ELF-1 (cell line): Measurements from ENCODE around the gene LSM14A.
"Not testable (repeated sequence)": the region's sequence is repeated elsewhere in the genome, so short reads cannot be mapped to it uniquely, and the experiment has no call there.

ENCODE experiments used
- DNase-seq: peaks from one replicate; pipeline ENCODE4 v3.0.0-alpha.2; 2016; ENCODE audit warnings: low read depth, low spot score

The LSM14A gene

GRCh38 chr19:34228762-34229161 is 56.5 kb downstream of the LSM14A start:
- no peak for DNase-seq

GRCh38 chr19:34229721-34230120 is 57.4 kb downstream of the LSM14A start:
- no peak for DNase-seq

DNA sequence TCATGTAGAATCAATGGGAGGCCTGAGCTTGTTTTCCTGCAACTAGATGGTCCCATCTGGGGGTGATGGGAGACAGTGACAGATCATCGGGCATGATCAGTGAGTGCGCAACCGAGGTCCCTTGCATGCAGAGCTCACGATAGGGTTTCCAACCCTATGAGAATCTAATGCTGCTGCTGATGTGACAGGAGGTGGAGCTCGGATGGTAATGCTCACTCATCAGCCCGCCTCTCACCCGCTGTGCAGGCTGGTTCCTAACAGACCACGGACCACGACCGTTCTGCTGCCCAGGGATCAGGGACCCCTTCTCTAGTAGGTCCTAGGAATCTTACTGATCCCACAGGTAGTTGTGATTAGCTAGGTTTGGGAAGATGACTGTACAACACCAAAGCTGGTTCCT is 58.5 kb downstream of the LSM14A start:
- no peak for DNase-seq

DNA sequence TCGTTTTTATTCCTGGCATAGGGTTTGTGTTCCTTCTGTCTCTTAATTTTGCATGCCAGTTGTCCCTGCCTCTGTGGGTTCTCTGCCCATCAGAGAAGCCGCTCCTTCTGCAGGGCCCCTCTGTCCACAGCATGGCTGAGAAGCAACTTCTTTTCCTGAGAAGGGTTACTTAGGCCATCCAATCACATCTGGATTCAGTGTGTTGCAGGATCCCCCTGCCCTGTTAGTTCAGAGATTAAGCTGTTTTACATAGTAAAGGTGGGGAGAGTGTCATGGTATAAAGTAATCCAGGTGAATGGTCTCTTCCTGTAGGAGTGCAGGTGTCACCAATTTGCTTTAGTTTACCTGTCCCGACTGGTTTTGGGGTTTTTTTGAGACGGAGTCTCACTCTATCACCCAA is 59.1 kb downstream of the LSM14A start:
- no peak for DNase-seq

DNA sequence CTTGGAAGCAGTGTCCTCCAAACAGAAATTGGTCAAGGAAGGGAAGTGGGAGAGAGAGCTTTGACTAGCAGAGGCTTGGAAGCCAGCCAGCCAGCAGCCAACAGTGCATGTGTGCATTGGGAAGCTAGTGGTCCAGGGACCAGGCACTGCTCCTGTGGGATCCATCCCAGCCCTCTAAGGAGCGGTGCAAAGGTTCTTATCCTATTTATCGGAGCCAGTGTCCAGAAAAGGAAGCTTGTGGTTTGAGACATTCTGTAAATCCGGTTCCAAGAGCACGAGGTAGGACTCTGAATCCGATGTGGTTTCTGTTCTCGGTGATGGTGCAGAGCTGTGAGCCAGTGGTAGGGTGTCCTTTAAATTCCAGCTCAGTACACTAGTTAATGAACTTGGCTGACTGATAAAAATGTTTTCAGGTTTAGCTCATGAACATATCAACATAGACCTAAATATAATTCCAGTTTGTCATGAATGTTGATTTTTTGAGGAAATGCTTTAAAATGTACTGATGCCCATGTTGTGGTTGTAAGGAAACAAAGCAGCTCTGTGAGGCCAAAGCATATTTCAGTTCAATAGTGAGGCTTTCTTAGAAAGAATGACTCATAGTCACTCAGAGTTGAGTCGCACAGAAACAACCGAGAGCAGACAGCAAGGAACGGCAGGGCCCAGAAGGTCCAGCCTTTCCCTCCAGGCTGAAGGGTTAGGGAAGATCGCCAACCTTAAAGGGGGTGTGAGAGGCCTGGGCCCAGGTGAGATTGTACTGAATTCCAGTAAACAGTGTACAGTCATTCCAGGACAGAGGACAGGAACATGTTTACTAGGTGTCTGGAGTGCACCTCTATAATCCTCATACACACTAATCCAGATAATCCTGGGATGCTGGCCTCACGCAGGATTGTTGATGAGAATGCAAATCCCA is 60.5 kb downstream of the LSM14A start:
- no peak for DNase-seq

DNA sequence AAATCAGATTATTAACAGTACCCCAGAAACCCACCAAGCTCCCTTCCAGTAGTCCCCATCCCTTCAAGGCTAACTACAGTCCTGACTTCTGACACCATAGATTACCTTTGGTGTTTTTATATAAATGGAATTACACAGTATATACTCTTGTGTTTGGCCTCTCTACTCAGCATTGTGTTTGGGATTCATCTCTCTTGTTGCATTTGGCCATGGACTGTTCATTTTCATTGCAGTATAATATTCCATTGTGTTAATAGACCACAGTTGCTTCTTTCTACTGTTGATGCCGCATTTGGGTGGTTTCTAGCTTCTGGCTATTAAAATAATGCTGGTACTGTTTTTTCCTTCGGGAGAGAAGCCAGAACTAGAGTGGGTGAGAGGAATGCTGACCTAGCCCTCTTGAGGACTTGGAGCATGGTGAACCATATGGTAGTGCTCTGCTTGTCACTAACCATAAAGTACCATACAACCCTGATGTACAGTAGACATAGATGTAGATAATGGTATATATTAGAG is 63.2 kb downstream of the LSM14A start:
- no peak for DNase-seq

GRCh38 chr19:34236035-34236987 is 64.0 kb downstream of the LSM14A start:
- peak; percentile 57 for DNase-seq

DNA sequence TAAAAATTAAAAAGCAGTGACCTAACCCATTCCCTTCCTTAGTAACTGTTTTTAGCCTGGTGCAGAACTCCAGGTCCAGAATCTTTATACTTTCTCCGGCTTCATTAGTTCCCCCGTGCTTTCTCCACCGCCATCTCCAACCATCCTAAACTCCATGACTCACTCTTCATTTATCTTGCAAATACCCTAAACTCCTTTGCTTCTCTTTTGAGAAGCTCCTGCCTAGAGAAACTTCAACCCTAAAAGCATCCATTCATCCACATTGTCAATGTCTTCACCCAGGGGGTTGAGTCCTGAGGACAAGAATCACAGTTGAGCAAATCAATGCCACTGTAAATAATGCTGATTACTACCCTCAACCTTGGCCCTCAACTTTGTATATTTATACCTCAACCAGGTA is 65.0 kb downstream of the LSM14A start:
- no peak for DNase-seq

GRCh38 chr19:34237939-34238338 is 65.6 kb downstream of the LSM14A start:
- DNase-seq = no peak

DNA sequence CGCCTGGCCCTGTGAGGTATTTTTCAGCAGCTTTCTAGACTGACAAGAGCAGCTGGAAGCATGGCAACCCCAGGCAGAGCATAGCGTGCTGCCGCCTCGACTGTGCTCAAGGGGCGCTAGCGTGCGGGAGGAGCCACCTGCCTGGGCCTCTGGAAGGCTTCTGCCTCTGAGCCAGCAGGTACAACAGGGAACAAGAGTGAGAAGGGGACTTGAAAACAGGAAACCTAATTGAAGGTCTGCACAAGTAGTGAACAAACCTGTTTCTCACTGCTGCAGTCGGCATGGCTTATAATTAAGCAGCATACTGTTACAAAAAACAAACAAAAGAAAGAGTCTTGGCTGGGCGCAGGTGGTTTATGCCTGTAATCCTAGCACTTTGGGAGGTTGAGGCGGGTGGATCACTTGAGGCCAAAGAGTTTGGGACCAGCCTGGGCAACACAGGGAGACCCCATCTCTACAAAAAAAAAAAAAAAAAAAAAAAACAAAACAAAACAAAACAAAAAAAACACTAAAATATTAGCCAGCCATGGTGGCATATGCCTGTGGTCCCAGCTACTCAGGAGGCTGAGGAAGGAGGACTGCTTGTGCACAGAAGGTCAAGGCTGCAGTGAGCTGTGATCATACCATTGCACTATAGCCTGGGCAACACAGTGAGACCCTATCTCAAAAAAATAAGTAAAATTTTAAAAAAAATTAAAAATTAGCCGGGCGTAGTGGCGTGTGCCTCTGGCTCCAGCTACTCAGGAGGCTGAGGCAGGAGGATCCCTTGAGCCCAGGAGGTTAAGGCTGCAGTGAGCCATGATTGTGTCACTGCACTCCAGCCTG is 69.4 kb downstream of the LSM14A start:
- peak; percentile 92 for DNase-seq

DNA sequence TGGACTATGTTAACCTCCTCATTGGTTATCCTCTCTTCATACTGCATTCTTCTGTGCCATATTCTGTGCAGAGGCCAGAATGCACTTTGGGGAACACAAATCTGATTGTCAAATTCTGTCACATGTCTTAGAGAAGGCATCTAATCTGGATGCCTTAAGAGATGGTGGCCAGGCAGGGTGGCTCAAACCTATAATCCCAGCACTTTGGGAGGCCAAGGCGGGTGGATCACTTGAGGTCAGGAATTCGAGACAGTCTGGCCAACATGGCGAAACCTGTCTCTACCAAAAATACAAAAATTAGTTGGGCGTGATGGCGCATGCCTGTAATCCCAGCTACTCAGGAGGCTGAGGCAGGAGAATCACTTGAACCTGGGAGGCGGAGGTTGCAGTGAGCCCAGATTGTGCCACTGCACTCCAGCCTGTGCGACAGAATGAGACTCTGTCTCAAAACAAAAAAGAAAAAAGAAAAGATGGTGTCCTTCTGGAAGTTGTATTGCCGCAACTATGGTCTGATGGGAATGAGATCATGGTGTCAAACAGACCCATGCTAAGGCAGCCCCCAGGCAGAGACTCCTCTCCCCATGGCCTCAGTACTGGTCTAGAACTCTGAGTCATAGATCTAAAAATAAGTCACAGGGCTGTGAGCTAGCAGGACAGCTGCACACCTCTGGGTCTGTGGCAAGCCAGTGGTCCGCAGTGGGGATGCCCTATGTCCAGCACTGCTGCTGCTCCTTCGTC is 71.0 kb downstream of the LSM14A start:
- DNase-seq = peak; percentile 43

GRCh38 chr19:34243876-34244578 is 71.7 kb downstream of the LSM14A start:
- no peak for DNase-seq

- DNase-seq = no peak
These were observed 72.5 kb downstream of the LSM14A start for GRCh38 chr19:34244611-34245299.

DNA sequence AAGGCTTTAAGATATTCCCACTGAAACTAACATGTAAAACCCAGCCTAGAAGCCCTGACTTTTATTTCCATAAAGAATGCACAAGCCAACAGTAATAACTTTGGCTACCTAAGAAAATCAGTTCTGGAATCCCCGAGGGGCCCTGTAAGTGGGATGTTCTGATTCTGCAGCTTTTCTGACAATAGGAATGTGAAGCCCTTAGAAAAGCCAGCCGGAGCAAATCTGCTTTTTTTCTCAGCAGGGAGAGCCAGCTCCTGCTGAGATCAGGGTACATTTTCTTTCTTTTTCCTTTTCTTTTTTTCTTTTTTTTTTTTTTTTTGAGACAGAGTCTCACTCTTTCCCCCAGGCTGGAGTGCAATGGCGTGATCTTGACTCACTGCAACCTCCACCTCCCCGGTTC is 74.0 kb downstream of the LSM14A start:
- no peak for DNase-seq

DNA sequence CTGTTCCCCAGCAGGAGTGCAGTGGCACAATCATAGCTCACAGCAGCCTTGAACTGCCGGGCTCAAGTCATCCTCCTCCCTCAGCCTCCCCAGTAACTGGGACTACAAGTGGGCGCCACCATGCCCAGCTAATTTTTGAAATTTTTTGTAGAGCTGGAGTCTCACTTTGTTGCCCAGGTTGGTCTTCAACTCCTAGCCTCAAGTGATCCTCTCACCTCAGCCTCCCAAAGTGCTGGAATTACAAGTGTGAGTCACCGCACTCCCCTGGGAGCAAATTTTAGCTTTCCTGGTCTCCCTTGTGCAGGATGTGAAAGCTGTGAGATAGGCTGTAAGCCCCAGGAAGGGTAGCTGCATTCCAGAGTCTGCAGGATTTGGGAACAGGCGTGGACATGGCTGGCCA is 76.6 kb downstream of the LSM14A start:
- no peak for DNase-seq

DNA sequence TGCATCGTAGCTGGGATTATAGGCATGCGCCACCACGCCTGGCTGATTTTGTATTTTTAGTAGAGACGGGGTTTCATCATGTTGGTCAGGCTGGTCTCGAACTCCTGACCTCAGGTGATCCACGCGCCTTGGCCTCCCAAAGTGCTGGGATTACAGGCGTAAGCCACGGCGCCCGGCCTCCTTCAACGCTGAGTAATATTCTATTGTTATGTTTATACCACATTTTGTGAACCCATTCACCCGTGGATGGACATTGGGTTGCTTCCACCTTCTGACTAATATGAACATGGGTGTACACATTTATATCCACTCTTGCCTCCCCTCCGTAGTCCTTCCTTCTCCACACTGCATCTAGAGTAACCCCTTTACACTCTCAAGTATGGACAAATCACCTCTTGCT is 80.9 kb downstream of the LSM14A start:
- DNase-seq = not testable (repeated sequence)

GRCh38 chr19:34253681-34254045 is 81.4 kb downstream of the LSM14A start:
- DNase-seq = not testable (repeated sequence)

DNA sequence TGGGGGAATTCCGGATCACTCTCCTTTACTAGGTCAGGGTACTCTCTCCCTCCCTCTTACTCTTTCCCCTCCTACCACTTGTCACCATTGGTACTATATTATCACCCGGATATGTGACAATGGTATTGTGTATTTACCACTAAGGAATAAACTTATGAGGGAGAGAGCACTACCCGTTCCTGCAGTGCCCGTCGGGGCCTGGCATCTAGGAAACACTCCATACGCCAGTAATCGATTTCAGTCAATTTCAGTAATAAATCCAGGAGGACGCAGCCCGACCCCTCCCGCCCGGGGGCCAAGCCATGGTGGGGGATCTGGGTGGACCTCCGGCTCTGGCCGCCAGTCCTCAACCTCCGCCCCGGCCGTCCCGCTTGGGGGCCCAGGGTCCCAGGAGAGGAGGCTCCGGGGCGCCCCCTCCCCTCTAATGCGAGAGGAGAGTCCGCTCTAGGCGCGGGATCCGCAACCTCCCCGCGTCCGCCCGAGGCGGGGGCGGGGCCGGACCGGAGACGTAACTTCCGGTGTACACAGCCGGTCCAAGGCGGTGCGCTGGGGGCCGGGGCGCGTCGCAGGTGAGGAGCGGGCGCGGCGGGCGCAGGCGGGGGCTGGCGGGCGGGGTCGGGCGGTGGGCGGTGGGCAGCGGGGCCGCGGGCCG is 81.9 kb downstream of the LSM14A start, which contains the start of gene GARRE1:
Gene GARRE1, plus strand, starts transcription at position 509 of the 652 bp plus-strand sequence. CDS start 45,920 bp downstream, outside the sequence.
- DNase-seq = peak; percentile 88
